RPMI7951 (cell line): Measurements from ENCODE around the gene STARD8. TPM values are rescaled to one million over a fixed set of nuclear protein-coding genes. Genes with fewer than 3 reads are reported as not detected.
"Not testable (repeated sequence)": the region's sequence is repeated elsewhere in the genome, so short reads cannot be mapped to it uniquely, and the experiment has no call there.

Source experiments
- DNase-seq: peaks from one replicate; pipeline ENCODE4 v3.0.0-alpha.2; 2012; ENCODE audit warnings: low read depth
- total RNA-seq: library from RNA; depleted of rRNA; stranded (reverse); fragments of >200 nt; shearing (Covaris generic); gene quantifications from 2 replicates; pipeline ENCODE4 v1.2.3, GENCODE V29; 2014; rRNA removed

STARD8 gene
- total RNA-seq = 10.2 and 11.6 TPM in 2 replicates

- DNase-seq = peak; percentile 87
Measured at GRCh38 chrX:68647156-68647957, at the start of gene STARD8. Gene STARD8, plus strand, starts transcription at chrX:68647666. Its CDS starts 217 bp downstream, at chrX:68647883.

GRCh38 chrX:68598841-68599240 is 48.6 kb upstream of the STARD8 start:
- DNase-seq = no peak

GRCh38 chrX:68599256-68600152 is 48.0 kb upstream of the STARD8 start:
- peak; percentile 7 for DNase-seq

- DNase-seq = not testable (repeated sequence)
Measured at GRCh38 chrX:68604216-68604615, 43.2 kb upstream of the STARD8 start.

GRCh38 chrX:68614733-68615132 is 32.7 kb upstream of the STARD8 start:
- not testable (repeated sequence) for DNase-seq

- DNase-seq = no peak
Measured at GRCh38 chrX:68627986-68628385, 19.5 kb upstream of the STARD8 start.

- DNase-seq = not testable (repeated sequence)
Measured at GRCh38 chrX:68629936-68630335, 17.5 kb upstream of the STARD8 start.

- DNase-seq = no peak
Measured at GRCh38 chrX:68631336-68631735, 16.1 kb upstream of the STARD8 start.

GRCh38 chrX:68632491-68632890 is 15.0 kb upstream of the STARD8 start:
- peak; percentile 16 for DNase-seq

GRCh38 chrX:68633981-68634380 is 13.5 kb upstream of the STARD8 start:
- no peak for DNase-seq

- DNase-seq = no peak
Measured at GRCh38 chrX:68634649-68635227, 12.7 kb upstream of the STARD8 start.

- no peak for DNase-seq
Measured at GRCh38 chrX:68640661-68641060, 6.8 kb upstream of the STARD8 start.

GRCh38 chrX:68644861-68645260 is 2.6 kb upstream of the STARD8 start:
- DNase-seq = no peak

- DNase-seq = no peak
Measured at GRCh38 chrX:68646421-68646820, 1.0 kb upstream of the STARD8 start.

GRCh38 chrX:68648960-68649359 is 1.5 kb downstream of the STARD8 start:
- peak; percentile 79 for DNase-seq

- DNase-seq = peak; percentile 67
Measured at GRCh38 chrX:68650491-68650890, 3.0 kb downstream of the STARD8 start.

- DNase-seq = no peak
Measured at GRCh38 chrX:68651110-68651509, 3.6 kb downstream of the STARD8 start.

GRCh38 chrX:68652326-68653170 is 5.1 kb downstream of the STARD8 start:
- peak; percentile 81 for DNase-seq

GRCh38 chrX:68654693-68655092 is 7.2 kb downstream of the STARD8 start:
- DNase-seq = no peak

GRCh38 chrX:68656473-68656872 is 9.0 kb downstream of the STARD8 start:
- DNase-seq = not testable (repeated sequence)

- peak; percentile 16 for DNase-seq
Measured at GRCh38 chrX:68658530-68658929, 11.1 kb downstream of the STARD8 start.
